Testis (tissue), 3 donors: ENCODE results near the gene GUK1. TPM values are rescaled to one million over a fixed set of nuclear protein-coding genes. Genes with fewer than 3 reads are reported as not detected.

Experiments
- DNase-seq: peaks from one replicate; pipeline ENCODE4 v3.0.0-alpha.2; 2019
- H3K27ac ChIP-seq, 2 donors: fragments of 200-600 bp; sonication (generic); one replicate each; pipeline ENCODE4 v1.5.1; 2019
- H3K27me3 ChIP-seq: fragments of 200-600 bp; sonication (generic); one replicate; pipeline ENCODE4 v1.5.1; 2019
- H3K36me3 ChIP-seq: fragments of 200-600 bp; sonication (generic); one replicate; pipeline ENCODE4 v1.5.1; 2017; ENCODE audit warnings: low read depth; ENCODE audit errors: missing control alignments
- H3K4me1 ChIP-seq: fragments of 200-600 bp; sonication (generic); one replicate; pipeline ENCODE4 v1.5.1; 2019
- H3K4me3 ChIP-seq, 2 donors: fragments of 200-600 bp; sonication (generic); one replicate each; pipeline ENCODE4 v1.5.1; 2017 to 2019
- H3K9me3 ChIP-seq: fragments of 200-600 bp; sonication (generic); one replicate; pipeline ENCODE4 v1.5.1; 2017
- CTCF ChIP-seq, 3 experiments: fragments of 450-650 bp in 2 of 3; fragments of 200-600 bp in 1 of 3; sonication (generic) in 1 of 3; IDR thresholded peaks; one replicate each; pipeline ENCODE4 v1.5.1; 2016 to 2019; ENCODE audit warnings: antibody characterized with exemption in 3 of 3, mild to moderate bottlenecking in 2 of 3, moderate library complexity in 1 of 3
- POLR2A ChIP-seq: fragments of 450-650 bp; IDR thresholded peaks from one replicate; pipeline ENCODE4 v1.6.1; 2017; ENCODE audit warnings: antibody characterized with exemption, mild to moderate bottlenecking, moderate library complexity
- WGBS, 2 donors: methylation state at CpG; one replicate each; pipeline ENCODE4 v1.1.5; 2018; 5-methylcytosine and 5-hydroxymethylcytosine counted together
- intact Hi-C: fragments of 100-400 bp; cut with DNase I; formaldehyde crosslinking; loops from one replicate; pipeline ENCODE4 v1.15.1; 2023; ENCODE audit warnings: low total_unique reads
- polyA plus RNA-seq: library from polyadenylated mRNA; stranded (reverse); fragments of 350-450 nt; fragmentation: Illumina TruSeq; extraction: RNeasy Lipid Tissue Mini Kit (QIAGEN cat#74804); gene quantifications from one replicate; pipeline ENCODE4 v1.2.3, GENCODE V29; 2014; ENCODE audit warnings: low read depth, low replicate concordance; ENCODE audit not compliant: insufficient read depth
- total RNA-seq, 2 donors: library from RNA; depleted of rRNA; stranded (reverse); fragments of >200 nt; gene quantifications; one replicate each; pipeline ENCODE4 v1.2.3, GENCODE V29; 2016

GUK1 gene
- total and polyA plus RNA-seq, 3 donors from 2014 or later = 236 to 343 (median 298) TPM

DNA sequence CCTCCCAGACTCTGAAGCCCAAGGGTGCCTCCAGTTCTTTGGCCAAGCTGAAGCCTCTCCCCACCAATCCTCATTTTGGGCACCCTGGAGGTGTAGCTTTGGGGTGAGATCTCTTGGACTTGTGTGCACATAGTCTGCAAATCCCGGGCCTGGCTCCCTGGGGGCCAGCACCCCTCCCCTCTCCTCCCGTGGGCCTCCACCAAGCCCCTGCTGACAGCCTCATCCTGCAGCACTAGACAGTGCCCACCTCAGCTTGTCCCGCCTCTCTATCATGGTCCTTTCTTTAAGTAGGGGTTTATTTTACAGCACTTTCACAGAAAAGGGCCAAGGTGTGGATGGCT lies 12.8 kb downstream of the GUK1 start:
- TF ChIP-seq POLR2A = no peak
- no peak for TF ChIP-seq CTCF (IDR thresholded peaks at IDR 0.05)
- H3K4me3 ChIP-seq = no peak overlapping the region
- no peaks in the 10 kb centered on the region for H3K9me3 ChIP-seq
- peaks cover 41% of the 10 kb centered on the region for H3K4me1 ChIP-seq
- intact Hi-C loops = no loop called here
- no peak overlapping the region for H3K27ac ChIP-seq
- H3K27me3 ChIP-seq = no peaks in the 10 kb centered on the region
- H3K36me3 ChIP-seq = no peaks in the 10 kb centered on the region
- whole genome bisulfite sequencing, 2 donors = 80% methylated on average over 3 of the region's 3 CpGs; no CpG with 5 or more reads in 1 of the 2 donors
- no peak for DNase-seq

- no peaks in the 10 kb centered on the region for H3K9me3 ChIP-seq
- no peak overlapping the region for H3K27ac ChIP-seq
- WGBS, 2 donors = 84 to 93% methylated on average over 7 to 11 of the region's 11 CpGs
- H3K27me3 ChIP-seq = no peaks in the 10 kb centered on the region
- TF ChIP-seq POLR2A (no peak), CTCF (IDR thresholded peaks at IDR 0.05) (no peak)
- DNase-seq = no peak
- no peak overlapping the region for H3K4me3 ChIP-seq
- peaks cover 28% of the 10 kb centered on the region for H3K4me1 ChIP-seq
- no peaks in the 10 kb centered on the region for H3K36me3 ChIP-seq
- intact Hi-C loops = no loop called here
These were observed 14.1 kb downstream of the GUK1 start for GRCh38 chr1:228154021-228154669.

GRCh38 chr1:228154670-228155571 lies 14.8 kb downstream of the GUK1 start:
- intact Hi-C loops = no loop called here
- WGBS, 2 donors = 84 to 88% methylated on average over 14 to 20 of the region's 20 CpGs
- peaks cover 21% of the 10 kb centered on the region for H3K4me1 ChIP-seq
- DNase-seq = no peak
- TF ChIP-seq CTCF (IDR thresholded peaks at IDR 0.05) (no peak), POLR2A (no peak)
- no peaks in the 10 kb centered on the region for H3K27me3 ChIP-seq
- no peak overlapping the region for H3K4me3 ChIP-seq
- no peaks in the 10 kb centered on the region for H3K36me3 ChIP-seq
- H3K27ac ChIP-seq = no peak overlapping the region
- no peaks in the 10 kb centered on the region for H3K9me3 ChIP-seq

- TF ChIP-seq CTCF (IDR thresholded peaks at IDR 0.05) (no peak), POLR2A (no peak)
- WGBS, 2 donors = 80 to 90% methylated on average over 14 to 15 of the region's 16 CpGs
- Histone ChIP-seq H3K4me3 (no peak overlapping the region), H3K27ac (no peak overlapping the region), H3K4me1 (peaks cover 11% of the 10 kb centered on the region), H3K36me3 (no peaks in the 10 kb centered on the region), H3K27me3 (no peaks in the 10 kb centered on the region), H3K9me3 (no peaks in the 10 kb centered on the region)
- DNase-seq = no peak
- intact Hi-C loops = no loop called here
These were observed 15.8 kb downstream of the GUK1 start for GRCh38 chr1:228155596-228156514.
